Activated CD8-positive, alpha-beta T cell treated with anti-CD3 and anti-CD28 coated beads, Interleukin-2, amount 10 ng/mL, durations not matched to agents 7 days and 5 days (primary cell): Measurements from ENCODE around the gene SRSF7. TPM values are rescaled to one million over a fixed set of nuclear protein-coding genes. Genes with fewer than 3 reads are reported as not detected.
"Not testable (repeated sequence)": the region's sequence is repeated elsewhere in the genome, so short reads cannot be mapped to it uniquely, and the experiment has no call there.

ENCODE experiments used
- ATAC-seq: fragments of 150-1000 bp; cut with Tn5 transposase; one replicate; pipeline ENCODE4 v1.10.0; 2021; ENCODE audit warnings: moderate library complexity
- CTCF ChIA-PET: fragments of 350-600 bp; sonication (Branson Sonifier 250); formaldehyde crosslinking; loops from one replicate; lab custom pipeline; 2021; ENCODE audit warnings: antibody characterized with exemption; lab: Charles Lee
- POLR2A ChIA-PET: fragments of 350-600 bp; sonication (Branson Sonifier 250); formaldehyde crosslinking; loops from one replicate; lab custom pipeline; 2021; ENCODE audit warnings: antibody characterized with exemption; lab: Charles Lee
- DNase-seq: peaks from one replicate; pipeline ENCODE4 v3.0.0-alpha.2; 2020
- H3K27ac Mint-ChIP-seq: one replicate; pipeline ENCODE4 v1.8.0; 2021; ENCODE audit warnings: mild to moderate bottlenecking, mixed read lengths
- H3K27me3 Mint-ChIP-seq: one replicate; pipeline ENCODE4 v1.8.0; 2021; ENCODE audit warnings: low read depth, mixed read lengths
- H3K36me3 Mint-ChIP-seq: one replicate; pipeline ENCODE4 v1.8.0; 2021; ENCODE audit warnings: low read depth, mixed read lengths
- H3K4me1 Mint-ChIP-seq: one replicate; pipeline ENCODE4 v1.8.0; 2021; ENCODE audit warnings: low read depth, mixed read lengths
- H3K4me3 Mint-ChIP-seq: one replicate; pipeline ENCODE4 v1.8.0; 2021; ENCODE audit warnings: mild to moderate bottlenecking, mixed read lengths
- H3K9me3 Mint-ChIP-seq: one replicate; pipeline ENCODE4 v1.8.0; 2022; ENCODE audit warnings: mixed read lengths; ENCODE audit not compliant: insufficient read depth
- total RNA-seq, 2 experiments: library from RNA; stranded (reverse); gene quantifications; one replicate each; pipeline ENCODE4 v1.2.3, GENCODE V29; 2021

Gene SRSF7
- total RNA-seq, 2 experiments from 2014 or later, result 348 to 356 TPM

DNA sequence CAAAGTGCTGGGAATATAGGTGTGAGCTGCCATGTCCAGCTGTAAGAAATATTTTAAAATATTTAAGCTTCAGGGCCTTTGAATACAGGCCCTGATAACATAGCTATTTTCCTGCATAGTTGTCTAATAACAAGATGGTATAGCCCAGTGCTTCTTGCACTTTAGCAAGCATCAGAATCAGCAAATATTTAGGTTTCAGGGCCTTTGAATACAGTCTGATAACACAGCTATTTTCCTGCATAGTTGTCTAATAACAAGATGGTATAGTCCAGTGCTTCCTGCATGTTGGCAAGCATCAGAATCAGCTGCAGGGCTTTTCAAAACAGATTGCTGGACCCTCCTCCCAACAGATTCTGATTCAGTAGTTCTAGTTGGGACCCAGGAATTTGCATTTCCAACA is 32.4 kb upstream of the SRSF7 start:
- no peaks in the 10 kb centered on the region for H3K9me3 Mint-ChIP-seq
- H3K27ac Mint-ChIP-seq, result no peak overlapping the region
- peaks cover 8% of the 10 kb centered on the region for H3K36me3 Mint-ChIP-seq
- DNase-seq, result no peak
- H3K4me1 Mint-ChIP-seq, result peaks cover 7% of the 10 kb centered on the region
- no peaks in the 10 kb centered on the region for H3K27me3 Mint-ChIP-seq
- POLR2A ChIA-PET, result interaction anchor here (1.2 kb wide), 1 partner anchor 32 kb away, joined by 3 read pairs; the partner anchor contains the start of gene SRSF7
- H3K4me3 Mint-ChIP-seq, result no peak overlapping the region
- CTCF ChIA-PET, result interaction anchor here (1.1 to 1.9 kb wide), 2 partner anchors 51 to 202 kb away, joined by 3 to 5 read pairs; no protein-coding TSS in a partner anchor
- ATAC-seq, result no peak

DNA sequence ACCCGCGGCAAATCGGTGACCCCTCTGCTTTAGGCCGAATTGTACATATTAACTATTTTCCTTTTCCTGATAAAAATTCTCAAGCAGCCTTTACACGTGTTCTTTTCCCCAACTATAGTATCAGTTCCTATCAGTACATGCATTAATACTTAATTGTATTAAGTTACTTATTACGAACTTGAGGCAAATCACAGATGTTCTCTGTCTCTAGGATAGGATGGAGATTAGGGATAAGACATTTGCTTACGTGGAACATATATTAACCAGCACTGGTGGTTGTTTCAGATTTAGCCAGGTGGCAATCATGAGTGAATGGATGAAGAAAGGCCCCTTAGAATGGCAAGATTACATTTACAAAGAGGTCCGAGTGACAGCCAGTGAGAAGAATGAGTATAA is 27.5 kb upstream of the SRSF7 start:
- ChIA-PET POLR2A (interaction anchor here (1.4 to 1.8 kb wide), 2 partner anchors 28 to 35 kb away, joined by 3 to 15 read pairs; partner anchors contain the start of gene SRSF7), CTCF (interaction anchor here (1.5 kb wide), 1 partner anchor 197 kb away, joined by 5 read pairs; no protein-coding TSS in a partner anchor)
- no peaks in the 10 kb centered on the region for H3K9me3 Mint-ChIP-seq
- DNase-seq (no peak), ATAC-seq (no peak)
- peaks cover 13% of the 10 kb centered on the region for H3K36me3 Mint-ChIP-seq
- peaks cover 15% of the 10 kb centered on the region for H3K27me3 Mint-ChIP-seq
- peak overlapping the region; percentile 94 for H3K4me3 Mint-ChIP-seq
- peaks cover 18% of the 10 kb centered on the region for H3K4me1 Mint-ChIP-seq
- H3K27ac Mint-ChIP-seq, result peak overlapping the region; percentile 93

- no peak overlapping the region for H3K27ac Mint-ChIP-seq
- peak overlapping the region; percentile 25 for H3K4me3 Mint-ChIP-seq
- peaks cover 15% of the 10 kb centered on the region for H3K27me3 Mint-ChIP-seq
- H3K9me3 Mint-ChIP-seq, result no peaks in the 10 kb centered on the region
- ChIA-PET CTCF (no interaction called here), POLR2A (interaction anchor here (0.7 to 2.5 kb wide), 2 partner anchors 26 to 29 kb away, joined by 5 to 23 read pairs; partner anchors contain the start of gene SRSF7)
- ATAC-seq, result no peak
- peaks cover 18% of the 10 kb centered on the region for H3K4me1 Mint-ChIP-seq
- no peak for DNase-seq
- H3K36me3 Mint-ChIP-seq, result peaks cover 10% of the 10 kb centered on the region
Observed at GRCh38 chr2:38776531-38776930, 25.4 kb upstream of the SRSF7 start.

GRCh38 chr2:38775921-38776225 is 24.7 kb upstream of the SRSF7 start:
- POLR2A ChIA-PET, result interaction anchor here (0.7 to 2.5 kb wide), 2 partner anchors 25 to 28 kb away, joined by 5 to 23 read pairs; partner anchors contain the start of gene SRSF7
- no peak overlapping the region for H3K27ac Mint-ChIP-seq

GRCh38 chr2:38775097-38775920 is 24.1 kb upstream of the SRSF7 start:
- Mint-ChIP-seq H3K36me3 (peaks cover 5% of the 10 kb centered on the region), H3K4me1 (peaks cover 18% of the 10 kb centered on the region), H3K4me3 (no peak overlapping the region), H3K27me3 (peaks cover 16% of the 10 kb centered on the region), H3K27ac (no peak overlapping the region), H3K9me3 (no peaks in the 10 kb centered on the region)
- ChIA-PET CTCF (interaction anchor here (1.4 kb wide), 1 partner anchor 59 kb away, joined by 4 read pairs; no protein-coding TSS in a partner anchor), POLR2A (interaction anchor here (2.5 kb wide), 1 partner anchor 24 kb away, joined by 23 read pairs; the partner anchor contains the start of gene SRSF7)
- no peak for DNase-seq
- ATAC-seq, result no peak

More at GRCh38 chr2:38775921-38776225, 24.7 kb upstream of the SRSF7 start:
- H3K4me1 Mint-ChIP-seq, result peaks cover 18% of the 10 kb centered on the region
- peaks cover 5% of the 10 kb centered on the region for H3K36me3 Mint-ChIP-seq
- no peaks in the 10 kb centered on the region for H3K9me3 Mint-ChIP-seq
- no peak for DNase-seq
- CTCF ChIA-PET, result interaction anchor here (1.4 kb wide), 1 partner anchor 59 kb away, joined by 4 read pairs; no protein-coding TSS in a partner anchor
- peaks cover 15% of the 10 kb centered on the region for H3K27me3 Mint-ChIP-seq
- ATAC-seq, result no peak
- no peak overlapping the region for H3K4me3 Mint-ChIP-seq

- no peak for DNase-seq
- ChIA-PET CTCF (no interaction called here), POLR2A (interaction anchor here (5.2 kb wide), 1 partner anchor 20 kb away, joined by 35 read pairs; the partner anchor contains the start of gene SRSF7)
- H3K27ac Mint-ChIP-seq, result no peak overlapping the region
- H3K4me3 Mint-ChIP-seq, result no peak overlapping the region
- no peak for ATAC-seq
- H3K36me3 Mint-ChIP-seq, result no peaks in the 10 kb centered on the region
- H3K4me1 Mint-ChIP-seq, result peaks cover 4% of the 10 kb centered on the region
- peaks cover 16% of the 10 kb centered on the region for H3K27me3 Mint-ChIP-seq
- no peaks in the 10 kb centered on the region for H3K9me3 Mint-ChIP-seq
Observed at GRCh38 chr2:38771632-38772031, 20.5 kb upstream of the SRSF7 start.

DNA sequence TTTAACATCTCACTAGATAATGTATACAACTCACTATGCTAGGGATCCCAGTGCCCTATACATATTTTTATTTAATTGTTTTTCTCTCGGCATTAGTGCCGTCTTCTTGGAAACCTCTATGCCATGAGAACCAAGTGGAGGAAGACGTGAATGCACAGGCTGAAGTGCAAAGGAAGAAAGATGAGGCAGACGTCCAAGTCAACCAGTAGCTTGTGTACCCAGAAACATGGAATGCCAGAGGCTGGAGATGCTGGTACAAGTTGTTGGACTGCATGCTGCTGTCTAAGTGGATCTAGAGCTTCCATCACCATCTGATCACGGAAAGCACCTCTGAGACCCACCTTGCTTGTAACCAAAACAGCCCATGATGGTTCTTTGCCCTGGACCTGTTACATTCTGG is 14.4 kb upstream of the SRSF7 start:
- no peak overlapping the region for H3K4me3 Mint-ChIP-seq
- H3K4me1 Mint-ChIP-seq, result peaks cover 13% of the 10 kb centered on the region
- DNase-seq (no peak), ATAC-seq (no peak)
- POLR2A ChIA-PET, result no interaction called here
- no peaks in the 10 kb centered on the region for H3K36me3 Mint-ChIP-seq
- no peak overlapping the region for H3K27ac Mint-ChIP-seq
- CTCF ChIA-PET, result no interaction called here
- no peaks in the 10 kb centered on the region for H3K27me3 Mint-ChIP-seq
- no peaks in the 10 kb centered on the region for H3K9me3 Mint-ChIP-seq

- ATAC-seq (no peak), DNase-seq (no peak)
- CTCF ChIA-PET, result interaction anchor here (1.2 kb wide), 1 partner anchor 174 kb away, joined by 3 read pairs; no protein-coding TSS in a partner anchor
- H3K36me3 Mint-ChIP-seq, result no peaks in the 10 kb centered on the region
- H3K4me1 Mint-ChIP-seq, result peaks cover 13% of the 10 kb centered on the region
- no peaks in the 10 kb centered on the region for H3K9me3 Mint-ChIP-seq
- POLR2A ChIA-PET, result interaction anchor here (6.3 kb wide), 1 partner anchor 14 kb away, joined by 84 read pairs; the partner anchor contains the start of gene SRSF7
- no peak overlapping the region for H3K27ac Mint-ChIP-seq
- H3K27me3 Mint-ChIP-seq, result no peaks in the 10 kb centered on the region
- H3K4me3 Mint-ChIP-seq, result no peak overlapping the region
Observed at GRCh38 chr2:38765149-38765548, 14.0 kb upstream of the SRSF7 start.

- H3K4me1 Mint-ChIP-seq, result peaks cover 13% of the 10 kb centered on the region
- H3K4me3 Mint-ChIP-seq, result no peak overlapping the region
- DNase-seq (no peak), ATAC-seq (no peak)
- H3K27me3 Mint-ChIP-seq, result no peaks in the 10 kb centered on the region
- H3K9me3 Mint-ChIP-seq, result no peaks in the 10 kb centered on the region
- CTCF ChIA-PET, result interaction anchor here (0.9 to 1.9 kb wide), 5 partner anchors 13 to 182 kb away, joined by 3 to 5 read pairs (median 4); partner anchors contain the start of genes GEMIN6 and SRSF7
- POLR2A ChIA-PET, result interaction anchor here (1.1 to 6.3 kb wide), 2 partner anchors 12 to 18 kb away, joined by 3 to 84 read pairs; partner anchors contain the start of gene SRSF7
- no peak overlapping the region for H3K27ac Mint-ChIP-seq
- no peaks in the 10 kb centered on the region for H3K36me3 Mint-ChIP-seq
Observed at GRCh38 chr2:38763728-38764127, 12.6 kb upstream of the SRSF7 start.

- DNase-seq (peak; percentile 55), ATAC-seq (peak; percentile 85)
- ChIA-PET CTCF (interaction anchor here (1.4 to 1.9 kb wide), 3 partner anchors 12 to 182 kb away, joined by 4 to 5 read pairs (median 4); partner anchors contain the start of genes GEMIN6 and SRSF7), POLR2A (interaction anchor here (1.1 to 6.3 kb wide), 2 partner anchors 12 to 17 kb away, joined by 3 to 84 read pairs; partner anchors contain the start of gene SRSF7)
- Mint-ChIP-seq H3K9me3 (no peaks in the 10 kb centered on the region), H3K4me3 (no peak overlapping the region), H3K4me1 (peaks cover 13% of the 10 kb centered on the region), H3K27me3 (no peaks in the 10 kb centered on the region), H3K27ac (peak overlapping the region; percentile 33), H3K36me3 (no peaks in the 10 kb centered on the region)
Observed at GRCh38 chr2:38763228-38763627, 12.1 kb upstream of the SRSF7 start.

DNA sequence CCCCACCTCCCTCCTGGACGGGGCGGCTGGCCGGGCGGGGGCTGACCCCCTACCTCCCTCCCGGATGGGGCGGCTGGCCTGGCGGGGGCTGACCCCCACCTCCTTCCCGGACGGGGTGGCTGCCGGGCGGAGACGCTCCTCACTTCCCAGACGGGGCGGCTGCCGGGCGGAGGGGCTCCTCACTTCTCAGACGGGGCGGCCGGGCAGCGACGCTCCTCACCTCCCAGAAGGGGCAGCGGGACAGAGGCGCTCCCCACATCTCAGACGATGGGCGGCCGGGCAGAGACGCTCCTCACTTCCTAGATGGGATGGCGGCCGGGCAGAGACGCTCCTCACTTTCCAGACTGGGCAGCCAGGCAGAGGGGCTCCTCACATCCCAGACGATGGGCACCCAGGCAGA is 4.7 kb upstream of the SRSF7 start:
- H3K4me3 Mint-ChIP-seq, H3K9me3 Mint-ChIP-seq, DNase-seq, POLR2A ChIA-PET, ATAC-seq, H3K27ac Mint-ChIP-seq, CTCF ChIA-PET, H3K27me3 Mint-ChIP-seq, H3K36me3 Mint-ChIP-seq: not testable (repeated sequence)
- H3K4me1 Mint-ChIP-seq, result peaks cover 14% of the 10 kb centered on the region
